Umbilical cord (tissue), 2 donors: ENCODE data around the gene HBG2. TPM values are rescaled to one million over a fixed set of nuclear protein-coding genes. Genes with fewer than 3 reads are reported as not detected.
"Not testable (repeated sequence)": the region's sequence is repeated elsewhere in the genome, so short reads cannot be mapped to it uniquely, and the experiment has no call there.

ENCODE experiments used
- DNase-seq: peaks from one replicate; pipeline ENCODE4 v3.0.0-alpha.2; 2015; ENCODE audit warnings: low spot score
- total RNA-seq: library from RNA; depleted of rRNA; stranded (reverse); fragments of >200 nt; gene quantifications from one replicate; pipeline ENCODE4 v1.2.3, GENCODE V29; 2014; ENCODE audit warnings: low replicate concordance; ENCODE audit not compliant: insufficient read depth

The HBG2 gene
- total RNA-seq, 1 donor from 2014 or later, result 9,844 TPM

- no peak for DNase-seq
Observed at GRCh38 chr11:5282628-5283027, 28.0 kb upstream of the HBG2 start.

- no peak for DNase-seq
Observed at GRCh38 chr11:5281596-5281995, 27.0 kb upstream of the HBG2 start.

- DNase-seq, result peak; percentile 92
Observed at GRCh38 chr11:5280582-5281102, 26.1 kb upstream of the HBG2 start.

- DNase-seq, result no peak
Observed at GRCh38 chr11:5279471-5280090, 25.0 kb upstream of the HBG2 start.

GRCh38 chr11:5277807-5278382, 23.3 kb upstream of the HBG2 start:
- DNase-seq, result no peak

GRCh38 chr11:5276697-5277096, 22.1 kb upstream of the HBG2 start:
- DNase-seq, result no peak

- DNase-seq, result peak; percentile 44
Observed at GRCh38 chr11:5275369-5276110, 21.0 kb upstream of the HBG2 start.

GRCh38 chr11:5274395-5274794, 19.8 kb upstream of the HBG2 start:
- no peak for DNase-seq

- DNase-seq, result no peak
Observed at GRCh38 chr11:5272395-5273017, 17.9 kb upstream of the HBG2 start.

GRCh38 chr11:5269715-5270147, 15.2 kb upstream of the HBG2 start, which contains the start of gene HBE1:
HBE1 (minus strand) TSS chr11:5269945; CDS start chr11:5269890, 55 bp downstream.
- no peak for DNase-seq

- no peak for DNase-seq
Observed at GRCh38 chr11:5267033-5267563, 12.5 kb upstream of the HBG2 start.

- DNase-seq, result no peak
Observed at GRCh38 chr11:5266609-5267008, 12.0 kb upstream of the HBG2 start.

- DNase-seq, result no peak
Observed at GRCh38 chr11:5265832-5266231, 11.3 kb upstream of the HBG2 start.

GRCh38 chr11:5258543-5259262, 4.1 kb upstream of the HBG2 start:
- no peak for DNase-seq

- no peak for DNase-seq
Observed at GRCh38 chr11:5257296-5257695, 2.7 kb upstream of the HBG2 start.

GRCh38 chr11:5254023-5254422, 558 bp downstream of the HBG2 start:
- DNase-seq, result not testable (repeated sequence)

GRCh38 chr11:5253440-5253839, 1.1 kb downstream of the HBG2 start:
- not testable (repeated sequence) for DNase-seq

- DNase-seq, result no peak
Observed at GRCh38 chr11:5252919-5253265, 1.7 kb downstream of the HBG2 start.

GRCh38 chr11:5252192-5252918, 2.2 kb downstream of the HBG2 start:
- DNase-seq, result no peak

GRCh38 chr11:5251746-5252145, 2.8 kb downstream of the HBG2 start:
- DNase-seq, result no peak
